HEK293 (cell line): ENCODE results near the gene SFR1.
A peak's percentile ranks its signal among the peaks of the same experiment; 100 is the strongest.

ENCODE experiments used
- CTCF ChIA-PET: fragments of 350-600 bp; formaldehyde crosslinking; extraction: SDS; loops from one replicate; lab custom pipeline; 2021; ENCODE audit warnings: antibody characterized with exemption; lab: Yijun Ruan, JAX
- POLR2A ChIA-PET: fragments of 300-600 bp; formaldehyde crosslinking; extraction: SDS; loops from one replicate; lab custom pipeline; 2020; ENCODE audit warnings: antibody characterized with exemption, inconsistent platforms; lab: Yijun Ruan, JAX
- H3K27ac ChIP-seq: fragments of 200-500 bp; sonication (Bioruptor generic); 2 replicates; pipeline ENCODE4 v1.5.1; 2014; ENCODE audit warnings: low read depth, low read length, control low read depth, inconsistent platforms; ENCODE audit errors: extremely low read depth
- H3K36me3 ChIP-seq, 2 experiments: fragments of 200-500 bp in 1 of 2; sonication (Bioruptor generic) in 1 of 2; 1 replicate in 1 of 2; 2 replicates in 1 of 2; pipeline ENCODE4 v1.5.1; 2014 to 2017; ENCODE audit warnings: inconsistent platforms in 2 of 2, low read length in 2 of 2; ENCODE audit not compliant: control insufficient read depth in 2 of 2, insufficient read depth in 1 of 2
- H3K4me1 ChIP-seq: fragments of 200-500 bp; sonication (Bioruptor generic); 2 replicates; pipeline ENCODE4 v1.5.1; 2014; ENCODE audit warnings: mild to moderate bottlenecking, low read length, inconsistent platforms; ENCODE audit not compliant: control insufficient read depth, insufficient read depth
- H3K4me3 ChIP-seq: 2 replicates; pipeline ENCODE4 v1.5.1; 2011; ENCODE audit warnings: low read depth, mild to moderate bottlenecking, control low read depth, low read length, moderate library complexity
- H3K9me3 ChIP-seq: fragments of 200-500 bp; sonication (Bioruptor generic); 2 replicates; pipeline ENCODE4 v1.5.1; 2014; ENCODE audit warnings: low read depth, low read length, inconsistent platforms; ENCODE audit not compliant: control insufficient read depth, insufficient read depth
- EGR2 ChIP-seq: fragments of 450-650 bp; formaldehyde crosslinking; IDR thresholded peaks from 2 replicates; pipeline ENCODE4 v1.5.1; 2016; ENCODE audit warnings: low read depth, missing biosample characterization, missing genetic modification characterization
- PATZ1 ChIP-seq: fragments of 450-650 bp; formaldehyde crosslinking; IDR thresholded peaks from 2 replicates; pipeline ENCODE4 v1.5.1; 2016; ENCODE audit warnings: missing biosample characterization, missing genetic modification characterization
- PRDM6 ChIP-seq: fragments of 450-650 bp; formaldehyde crosslinking; IDR thresholded peaks from 2 replicates; pipeline ENCODE4 v1.5.1; 2017; ENCODE audit warnings: missing biosample characterization, missing genetic modification characterization
- TSHZ1 ChIP-seq: fragments of 450-650 bp; formaldehyde crosslinking; IDR thresholded peaks from 2 replicates; pipeline ENCODE4 v1.5.1; 2016; ENCODE audit warnings: missing biosample characterization, missing genetic modification characterization, borderline replicate concordance
- ZBTB10 ChIP-seq: fragments of 450-650 bp; formaldehyde crosslinking; IDR thresholded peaks from 2 replicates; pipeline ENCODE4 v1.5.1; 2016; ENCODE audit warnings: missing biosample characterization, missing genetic modification characterization
- ZBTB20 ChIP-seq: fragments of 450-650 bp; formaldehyde crosslinking; IDR thresholded peaks from 2 replicates; pipeline ENCODE4 v1.5.1; 2016; ENCODE audit warnings: missing biosample characterization, missing genetic modification characterization
- ZBTB21 ChIP-seq: fragments of 450-650 bp; formaldehyde crosslinking; IDR thresholded peaks from 2 replicates; pipeline ENCODE4 v1.5.1; 2017; ENCODE audit warnings: missing biosample characterization, missing genetic modification characterization
- ZFHX2 ChIP-seq: fragments of 450-650 bp; formaldehyde crosslinking; conservative IDR thresholded peaks from 2 replicates; pipeline ENCODE4 v1.5.1; 2016; ENCODE audit warnings: missing biosample characterization, missing genetic modification characterization
- ZNF449 ChIP-seq: fragments of 450-650 bp; formaldehyde crosslinking; IDR thresholded peaks from 2 replicates; pipeline ENCODE4 v1.5.1; 2017; ENCODE audit warnings: missing biosample characterization, mild to moderate bottlenecking, missing genetic modification characterization, moderate library complexity
- ZNF544 ChIP-seq: fragments of 450-650 bp; formaldehyde crosslinking; IDR thresholded peaks from 2 replicates; pipeline ENCODE4 v1.5.0; 2017; ENCODE audit warnings: missing biosample characterization, missing genetic modification characterization
- ZNF610 ChIP-seq: fragments of 450-650 bp; formaldehyde crosslinking; IDR thresholded peaks from 2 replicates; pipeline ENCODE4 v1.5.1; 2016; ENCODE audit warnings: missing biosample characterization, missing genetic modification characterization, borderline replicate concordance
- ZNF837 ChIP-seq: fragments of 450-650 bp; formaldehyde crosslinking; IDR thresholded peaks from 2 replicates; pipeline ENCODE4 v1.5.1; 2016; ENCODE audit warnings: missing biosample characterization, missing genetic modification characterization
- ZSCAN4 ChIP-seq: fragments of 450-650 bp; formaldehyde crosslinking; IDR thresholded peaks from 2 replicates; pipeline ENCODE4 v1.5.1; 2017; ENCODE audit warnings: missing biosample characterization, missing genetic modification characterization

SFR1 gene

GRCh38 chr10:104113376-104113956, 8.5 kb upstream of the SFR1 start (continued):
- TF ChIP-seq ZBTB10 (no peak), ZNF837 (tag by site-specific recombination) (no peak), ZSCAN4 (tag by site-specific recombination) (no peak), ZBTB21 (tag by site-specific recombination) (no peak), ZNF544 (tag by site-specific recombination) (no peak), PATZ1 (no peak), ZBTB20 (tag by site-specific recombination) (no peak)

GRCh38 chr10:104117839-104118323, 4.1 kb upstream of the SFR1 start:
- no peaks in the 10 kb centered on the region for H3K36me3 ChIP-seq
- ChIA-PET CTCF (no interaction called here), POLR2A (no interaction called here)
- no peaks in the 10 kb centered on the region for H3K9me3 ChIP-seq
- no peak overlapping the region for H3K4me3 ChIP-seq
- no peaks in the 10 kb centered on the region; the same call in 1 of the 2 replicates for H3K4me1 ChIP-seq
- no peak for TF ChIP-seq TSHZ1 (tag by site-specific recombination)
- peak; percentile 54 for TF ChIP-seq ZFHX2
- TF ChIP-seq EGR2 (tag by site-specific recombination) = peak; percentile 56
- no peak overlapping the region for H3K27ac ChIP-seq

- POLR2A ChIA-PET = interaction anchor here (1.2 kb wide), 1 partner anchor 48 kb away, joined by 4 read pairs; no protein-coding TSS in a partner anchor
- H3K27ac ChIP-seq = no peak overlapping the region
Measured at GRCh38 chr10:104119996-104120395, 2.0 kb upstream of the SFR1 start.

More at GRCh38 chr10:104119996-104120395, 2.0 kb upstream of the SFR1 start:
- no peak for TF ChIP-seq ZBTB10
- TF ChIP-seq ZNF449 (tag by site-specific recombination) = no peak
- TF ChIP-seq ZNF610 = no peak
- peak; percentile 13; the same call in 1 of the 2 replicates for TF ChIP-seq PRDM6 (tag by site-specific recombination)
- Histone ChIP-seq H3K9me3 (no peaks in the 10 kb centered on the region), H3K36me3 (0 out of 3 replicates have a peak, but pooled peaks cover 0 to 3% of the 10 kb centered on the region in 2 experiments), H3K4me3 (no peak overlapping the region), H3K4me1 (peaks cover 4% of the 10 kb centered on the region)
- CTCF ChIA-PET = interaction anchor here (0.6 to 1.5 kb wide), 6 partner anchors 50 to 539 kb away, joined by 3 to 10 read pairs (median 3); no protein-coding TSS in a partner anchor
